ENCODE measurements around the gene PEAK1. TPM values are rescaled to one million over a fixed set of nuclear protein-coding genes. Genes with fewer than 3 reads are reported as not detected.

Gene PEAK1
- total RNA-seq, 1 experiment from 2014 or later = 16.5 TPM

- DNase-seq (ENCODE audit: low read depth) = no peak
These were observed 58.4 kb downstream of the PEAK1 start for GRCh38 chr15:77361456-77361855.

GRCh38 chr15:77358545-77359240, 61.2 kb downstream of the PEAK1 start:
- no peak for DNase-seq (ENCODE audit: low read depth)

GRCh38 chr15:77356305-77356704, 63.6 kb downstream of the PEAK1 start:
- no peak for DNase-seq (ENCODE audit: low read depth)

- no peak for DNase-seq (ENCODE audit: low read depth)
These were observed 64.6 kb downstream of the PEAK1 start for GRCh38 chr15:77355321-77355720.

GRCh38 chr15:77354063-77354462, 65.8 kb downstream of the PEAK1 start:
- DNase-seq (ENCODE audit: low read depth) = no peak

- no peak for DNase-seq (ENCODE audit: low read depth)
These were observed 67.0 kb downstream of the PEAK1 start for GRCh38 chr15:77352887-77353286.

- no peak for DNase-seq (ENCODE audit: low read depth)
These were observed 69.1 kb downstream of the PEAK1 start for GRCh38 chr15:77350792-77351191.

GRCh38 chr15:77349666-77350065, 70.2 kb downstream of the PEAK1 start:
- DNase-seq (ENCODE audit: low read depth) = no peak

GRCh38 chr15:77348511-77348910, 71.4 kb downstream of the PEAK1 start:
- no peak for DNase-seq (ENCODE audit: low read depth)

GRCh38 chr15:77347197-77347596, 72.7 kb downstream of the PEAK1 start:
- DNase-seq (ENCODE audit: low read depth) = no peak

GRCh38 chr15:77346245-77347036, 73.5 kb downstream of the PEAK1 start:
- DNase-seq (ENCODE audit: low read depth) = no peak

- no peak for DNase-seq (ENCODE audit: low read depth)
These were observed 77.1 kb downstream of the PEAK1 start for GRCh38 chr15:77342807-77343206.

- no peak for DNase-seq (ENCODE audit: low read depth)
These were observed 79.7 kb downstream of the PEAK1 start for GRCh38 chr15:77340245-77340644.

GRCh38 chr15:77336006-77336405, 83.9 kb downstream of the PEAK1 start:
- DNase-seq (ENCODE audit: low read depth) = no peak

- DNase-seq (ENCODE audit: low read depth) = no peak
These were observed 84.6 kb downstream of the PEAK1 start for GRCh38 chr15:77335298-77335697.

- no peak for DNase-seq (ENCODE audit: low read depth)
These were observed 86.7 kb downstream of the PEAK1 start for GRCh38 chr15:77333166-77333565.

- DNase-seq (ENCODE audit: low read depth) = no peak
These were observed 90.7 kb downstream of the PEAK1 start for GRCh38 chr15:77329202-77329601.

- DNase-seq (ENCODE audit: low read depth) = no peak
These were observed 91.9 kb downstream of the PEAK1 start for GRCh38 chr15:77327844-77328529.

- no peak for DNase-seq (ENCODE audit: low read depth)
These were observed 92.7 kb downstream of the PEAK1 start for GRCh38 chr15:77327168-77327567.

GRCh38 chr15:77326366-77326765, 93.5 kb downstream of the PEAK1 start:
- DNase-seq (ENCODE audit: low read depth) = no peak

- DNase-seq (ENCODE audit: low read depth) = no peak
These were observed 107.4 kb downstream of the PEAK1 start for GRCh38 chr15:77312523-77312922.
